Activated CD4-positive, alpha-beta T cell treated with anti-CD3 and anti-CD28 coated beads, Interleukin-2, amount 50 U/mL, for 1 hour (primary cell): ENCODE results near the gene GPR21.

ENCODE experiments used
- DNase-seq: peaks from one replicate; pipeline ENCODE4 v3.0.0-alpha.2; 2020

The GPR21 gene

DNA sequence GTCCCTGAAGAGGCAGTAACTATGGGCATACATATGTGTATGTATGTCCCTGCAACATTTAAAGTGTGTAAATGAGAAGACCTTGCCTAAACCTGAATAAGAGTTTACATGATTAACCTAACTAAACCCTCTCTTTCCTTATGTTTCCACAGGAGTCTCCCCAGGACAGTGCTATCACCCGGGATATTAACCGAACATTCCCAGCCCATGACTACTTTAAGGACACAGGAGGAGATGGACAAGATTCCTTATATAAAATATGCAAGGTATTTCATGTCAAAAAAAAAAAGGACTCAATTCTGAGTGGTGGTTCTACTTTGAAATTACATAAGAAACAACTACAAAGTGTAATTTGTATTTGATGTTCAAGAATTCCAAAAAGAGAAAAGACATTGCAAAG, 31.7 kb downstream of the GPR21 start:
- no peak for DNase-seq

DNA sequence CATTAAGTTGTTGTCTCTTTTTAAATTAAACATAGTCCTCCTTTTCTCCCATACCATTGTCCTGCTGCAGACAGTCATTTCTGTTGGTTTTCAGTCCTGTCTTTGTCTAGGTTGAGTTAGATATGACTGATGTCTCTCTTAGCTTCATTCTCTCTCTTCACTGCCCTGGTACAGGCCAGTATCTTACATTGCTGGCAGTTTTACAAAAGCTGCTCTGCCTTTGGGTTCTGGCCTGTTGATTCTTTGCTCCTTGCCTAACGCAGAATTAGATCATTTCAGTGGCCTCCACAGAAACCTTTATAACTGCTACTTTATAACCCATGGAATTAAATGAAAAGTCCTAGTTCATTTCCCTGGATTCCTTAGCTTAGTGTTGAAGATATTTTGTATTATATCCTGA, 33.7 kb downstream of the GPR21 start:
- DNase-seq = no peak

DNA sequence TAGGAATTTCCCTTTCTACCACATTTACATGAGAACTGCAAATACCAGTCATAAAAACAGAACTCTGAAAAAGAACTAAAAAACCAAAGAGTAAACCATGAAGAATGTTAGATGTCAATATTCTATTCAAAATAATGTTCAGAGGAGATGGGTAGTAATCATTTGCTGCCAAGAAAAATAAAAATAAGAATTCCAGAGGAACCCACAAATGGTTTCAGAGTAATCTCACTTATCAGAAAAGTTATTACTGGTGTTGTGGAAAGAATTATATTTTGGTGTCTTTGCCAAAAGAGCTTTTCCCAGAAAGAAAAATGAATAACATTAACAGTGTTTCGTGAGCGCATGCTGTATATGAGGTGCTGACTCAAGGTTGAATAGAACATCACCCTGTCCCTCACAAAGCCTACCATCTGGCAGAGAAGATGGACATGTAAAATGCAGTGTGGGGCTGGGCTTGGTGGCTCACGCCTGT, 35.6 kb downstream of the GPR21 start:
- DNase-seq = no peak

DNA sequence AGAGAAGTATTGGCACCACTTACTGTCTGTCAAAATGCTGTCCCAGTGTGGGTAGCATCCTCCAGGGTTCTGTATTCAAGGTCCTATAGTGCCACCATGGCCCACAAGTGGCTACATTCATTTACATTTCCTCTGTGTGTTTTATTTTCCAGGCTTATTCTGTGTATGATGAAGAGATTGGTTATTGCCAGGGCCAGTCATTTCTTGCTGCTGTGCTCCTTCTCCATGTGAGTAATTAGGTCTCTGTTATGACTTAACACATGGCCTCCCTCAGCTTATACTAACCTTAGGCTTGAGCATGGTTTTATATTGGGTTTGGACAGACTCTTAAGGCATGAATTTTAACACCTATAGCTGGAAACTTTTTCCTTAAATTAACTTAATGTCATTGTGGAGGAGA, 36.7 kb downstream of the GPR21 start:
- no peak for DNase-seq

DNA sequence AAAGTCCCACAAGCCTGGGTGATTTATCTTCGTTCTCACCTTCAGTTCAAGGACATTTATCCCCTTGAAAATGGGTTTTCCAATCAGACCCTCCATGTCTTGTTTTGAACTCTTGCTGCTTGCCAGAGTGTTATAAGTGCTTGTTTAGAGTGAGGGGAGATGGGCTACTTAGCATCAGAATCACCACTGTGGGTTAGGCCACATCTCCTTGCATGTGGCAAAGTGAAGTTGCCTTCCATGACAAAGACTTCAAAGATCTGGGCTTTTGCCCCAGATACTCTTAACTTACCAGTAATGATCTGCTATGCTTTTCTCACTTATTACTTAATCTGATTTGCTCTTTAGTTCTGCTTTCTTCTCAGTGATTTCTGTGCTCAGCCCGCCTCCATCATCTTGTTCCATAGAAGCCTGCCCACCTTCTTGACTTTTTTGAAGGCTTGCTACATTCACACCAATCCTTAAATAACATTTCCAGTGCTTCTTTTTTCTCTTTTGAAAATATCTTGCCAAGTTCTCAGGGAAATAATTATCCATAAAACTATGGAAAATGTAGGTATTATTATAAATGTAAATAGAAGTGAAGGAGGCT, 39.0 kb downstream of the GPR21 start:
- no peak for DNase-seq

DNA sequence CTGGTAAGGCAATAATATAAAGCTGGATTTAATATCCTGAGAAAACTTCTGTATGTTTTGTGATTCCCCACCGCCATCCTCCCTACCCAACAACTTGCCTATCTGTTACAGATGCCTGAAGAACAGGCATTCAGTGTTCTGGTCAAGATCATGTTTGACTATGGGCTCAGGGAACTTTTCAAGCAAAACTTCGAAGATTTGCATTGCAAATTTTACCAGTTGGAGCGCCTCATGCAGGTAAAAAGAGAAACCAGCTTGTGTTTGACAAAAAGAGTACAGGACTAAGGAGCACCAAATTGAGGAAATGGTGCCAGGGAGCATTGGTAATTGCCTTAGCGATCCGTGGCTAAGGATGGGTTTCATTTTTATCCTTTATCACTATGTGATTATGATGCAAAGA, 40.0 kb downstream of the GPR21 start:
- no peak for DNase-seq

DNA sequence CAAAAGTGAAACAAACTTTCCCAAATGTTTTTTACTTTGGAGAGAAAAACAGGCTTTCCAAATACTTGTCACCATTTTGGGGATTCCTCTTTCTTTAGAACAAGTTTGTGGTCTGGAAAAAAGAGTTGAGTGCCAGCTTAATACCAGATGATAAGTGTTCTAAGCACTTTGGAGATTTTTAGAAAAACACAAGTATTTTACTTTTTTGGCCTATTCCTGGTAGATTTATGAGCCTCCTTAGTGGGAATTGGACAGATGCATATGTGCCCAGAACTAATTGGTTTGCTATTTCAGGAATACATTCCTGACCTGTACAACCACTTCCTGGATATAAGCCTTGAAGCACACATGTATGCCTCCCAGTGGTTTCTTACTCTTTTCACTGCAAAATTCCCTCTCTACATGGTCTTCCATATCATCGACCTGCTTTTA, 40.5 kb downstream of the GPR21 start:
- no peak for DNase-seq

DNA sequence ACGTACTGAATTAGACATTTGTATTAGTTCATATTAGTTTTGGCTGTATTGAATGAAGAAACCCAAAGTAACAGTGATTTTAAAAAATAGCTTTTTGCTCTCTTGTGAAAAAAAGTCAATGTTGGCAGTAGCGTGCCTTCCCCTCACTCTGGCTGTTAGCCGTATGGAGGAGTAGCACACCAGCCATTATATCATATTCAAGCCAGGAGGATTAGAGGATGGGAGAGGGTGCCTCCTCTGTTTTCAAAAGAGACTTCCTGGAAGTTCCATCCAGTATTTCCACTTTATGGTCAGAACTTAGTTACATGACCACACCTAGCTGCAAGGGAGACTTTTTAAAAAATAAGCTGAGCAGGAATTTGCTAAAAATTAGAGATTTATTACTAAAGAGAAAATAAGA, 41.2 kb downstream of the GPR21 start:
- no peak for DNase-seq

DNA sequence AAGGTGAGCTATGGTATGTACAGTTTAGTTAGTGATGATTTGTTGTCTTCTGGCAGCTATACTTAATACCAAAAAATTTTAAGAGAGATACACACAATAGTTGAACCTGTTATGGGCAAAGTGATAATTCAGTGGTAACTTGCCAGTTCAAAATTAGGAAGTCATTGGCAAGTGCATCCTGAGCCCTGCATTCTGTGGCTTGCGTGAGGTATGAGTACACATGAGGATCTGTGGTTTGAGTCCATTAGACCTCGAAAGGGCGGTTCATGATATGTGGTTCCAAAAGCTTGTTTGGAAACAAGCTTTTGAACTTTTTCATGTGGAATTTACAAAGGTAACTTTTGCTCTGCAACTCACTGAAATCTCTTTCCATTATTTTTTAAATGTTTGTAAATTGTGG, 47.0 kb downstream of the GPR21 start:
- DNase-seq = no peak

DNA sequence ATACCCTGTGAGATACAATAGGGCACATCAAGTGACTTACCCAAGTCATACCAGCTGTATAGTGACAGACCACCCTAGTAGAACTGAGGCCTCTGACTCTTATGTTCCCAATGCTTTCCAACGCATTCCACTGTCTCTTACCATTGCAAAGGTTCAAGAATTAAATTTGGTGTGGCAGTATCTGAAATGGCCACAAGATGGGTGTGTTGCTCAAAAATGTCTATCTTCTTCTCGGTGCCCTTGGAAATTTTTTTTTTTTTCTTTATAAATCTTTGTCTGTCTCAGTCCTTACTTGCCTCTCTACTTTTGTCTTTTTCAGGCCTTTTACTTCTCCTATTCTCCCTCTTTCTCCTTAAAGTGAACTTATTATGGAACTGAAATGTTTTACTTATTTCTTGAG, 48.4 kb downstream of the GPR21 start:
- no peak for DNase-seq

DNA sequence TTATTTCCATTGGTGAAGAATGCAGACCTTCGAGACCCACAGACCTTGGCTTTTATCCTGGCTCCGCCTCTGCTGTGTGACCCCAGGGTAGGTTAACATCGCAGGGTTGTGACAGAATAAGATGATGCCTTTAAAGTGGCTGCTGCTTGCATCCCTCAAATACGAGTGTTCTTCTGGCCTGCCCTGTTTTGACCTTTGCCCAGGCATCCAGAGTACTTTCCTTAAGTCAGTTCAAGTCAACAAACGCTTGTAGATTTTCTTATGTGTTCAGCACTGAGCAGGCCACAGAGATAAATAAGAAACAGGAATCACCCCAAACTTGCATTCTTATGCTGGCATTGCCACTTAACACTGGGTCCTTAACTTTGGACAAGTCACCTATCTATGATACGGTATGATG, 50.2 kb downstream of the GPR21 start:
- DNase-seq = no peak

DNA sequence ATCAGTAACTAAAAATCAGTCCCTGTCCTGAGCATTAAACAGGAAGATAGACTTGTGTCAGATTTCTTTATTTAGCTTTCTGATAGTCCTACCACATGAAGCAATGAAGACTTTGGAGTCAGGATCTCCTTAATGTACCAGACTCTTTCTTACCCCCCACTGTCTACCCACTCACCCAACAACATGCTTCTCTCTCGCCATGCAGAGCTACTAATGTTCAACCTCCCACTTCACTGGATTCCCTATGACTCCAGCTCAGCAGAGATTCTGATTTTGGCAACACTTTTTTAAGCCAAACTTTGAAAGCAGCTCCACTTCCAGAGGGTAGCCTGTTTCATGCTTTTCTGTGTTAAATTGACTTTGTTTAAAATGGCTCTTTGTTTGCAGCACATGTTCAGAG, 50.8 kb downstream of the GPR21 start:
- no peak for DNase-seq
